HCT116 (cell line): ENCODE data around the gene SAV1.

ENCODE experiments used
- EZH2 ChIP-seq: fragments of 200-600 bp; sonication (generic); IDR thresholded peaks from 2 replicates; pipeline ENCODE4 v1.6.1; 2017; ENCODE audit warnings: antibody characterized with exemption, mixed run types
- MAX ChIP-seq: IDR thresholded peaks from 2 replicates; pipeline ENCODE4 v1.6.1; 2012
- POLR2A ChIP-seq: IDR thresholded peaks from 2 replicates; pipeline ENCODE4 v1.7.0; 2011; ENCODE audit warnings: borderline replicate concordance; ENCODE audit not compliant: insufficient read depth, insufficient read length; ENCODE audit errors: extremely low read depth
- POLR2AphosphoS5 ChIP-seq: IDR thresholded peaks from 2 replicates; pipeline ENCODE4 v1.6.1; 2011; ENCODE audit warnings: mild to moderate bottlenecking, low read depth, low read length, moderate library complexity
- YY1 ChIP-seq: IDR thresholded peaks from 2 replicates; pipeline ENCODE4 v1.6.1; 2011; ENCODE audit warnings: low read length, low read depth, moderate library complexity, mild to moderate bottlenecking; ENCODE audit not compliant: insufficient replicate concordance; ENCODE audit errors: extremely low read depth
- ZNF274 ChIP-seq: fragments of 200-500 bp; sonication (Bioruptor generic); IDR thresholded peaks from 2 replicates; pipeline ENCODE4 v1.6.1; 2014; ENCODE audit warnings: mild to moderate bottlenecking, low read depth, low read length, inconsistent platforms
- TF ChIP-seq, protein P1 (sequence below), 3 experiments: fragments of 200-600 bp in 1 of 3; sonication (generic) in 1 of 3; IDR thresholded peaks in 2 of 3; conservative IDR thresholded peaks in 1 of 3; 2 replicates each; pipeline ENCODE4 v1.5.1; 2012 to 2017; ENCODE audit warnings: low read depth in 2 of 3, low read length in 2 of 3, antibody characterized with exemption in 1 of 3, borderline replicate concordance in 1 of 3, control low read depth in 1 of 3, mild to moderate bottlenecking in 1 of 3, mixed read lengths in 1 of 3, mixed run types in 1 of 3, moderate library complexity in 1 of 3; ENCODE audit not compliant: insufficient read depth in 1 of 3
- TF ChIP-seq, protein P2 (sequence below): IDR thresholded peaks from 2 replicates; pipeline ENCODE4 v1.6.1; 2012

- TF ChIP-seq POLR2A (no peak), POLR2AphosphoS5 (no peak), YY1 (no peak), ZNF274 (no peak), EZH2 (no peak), MAX (no peak)
- TF ChIP-seq, protein P1, sequence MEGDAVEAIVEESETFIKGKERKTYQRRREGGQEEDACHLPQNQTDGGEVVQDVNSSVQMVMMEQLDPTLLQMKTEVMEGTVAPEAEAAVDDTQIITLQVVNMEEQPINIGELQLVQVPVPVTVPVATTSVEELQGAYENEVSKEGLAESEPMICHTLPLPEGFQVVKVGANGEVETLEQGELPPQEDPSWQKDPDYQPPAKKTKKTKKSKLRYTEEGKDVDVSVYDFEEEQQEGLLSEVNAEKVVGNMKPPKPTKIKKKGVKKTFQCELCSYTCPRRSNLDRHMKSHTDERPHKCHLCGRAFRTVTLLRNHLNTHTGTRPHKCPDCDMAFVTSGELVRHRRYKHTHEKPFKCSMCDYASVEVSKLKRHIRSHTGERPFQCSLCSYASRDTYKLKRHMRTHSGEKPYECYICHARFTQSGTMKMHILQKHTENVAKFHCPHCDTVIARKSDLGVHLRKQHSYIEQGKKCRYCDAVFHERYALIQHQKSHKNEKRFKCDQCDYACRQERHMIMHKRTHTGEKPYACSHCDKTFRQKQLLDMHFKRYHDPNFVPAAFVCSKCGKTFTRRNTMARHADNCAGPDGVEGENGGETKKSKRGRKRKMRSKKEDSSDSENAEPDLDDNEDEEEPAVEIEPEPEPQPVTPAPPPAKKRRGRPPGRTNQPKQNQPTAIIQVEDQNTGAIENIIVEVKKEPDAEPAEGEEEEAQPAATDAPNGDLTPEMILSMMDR (IDR thresholded peaks at IDR 0.05 in 2 of 3, conservative IDR thresholded peaks at IDR 0.05 in 1 of 3; ENCODE audit: borderline replicate concordance in 1 of 3, insufficient read depth in 1 of 3, low read depth in 2 of 3, low read length in 2 of 3), result no peak
- TF ChIP-seq, protein P2, sequence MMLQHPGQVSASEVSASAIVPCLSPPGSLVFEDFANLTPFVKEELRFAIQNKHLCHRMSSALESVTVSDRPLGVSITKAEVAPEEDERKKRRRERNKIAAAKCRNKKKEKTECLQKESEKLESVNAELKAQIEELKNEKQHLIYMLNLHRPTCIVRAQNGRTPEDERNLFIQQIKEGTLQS, result no peak
Measured at GRCh38 chr14:50605766-50606165, 62.3 kb downstream of the SAV1 start.
